Measurements from ENCODE around the gene TBC1D2. TPM values are rescaled to one million over a fixed set of nuclear protein-coding genes. Genes with fewer than 3 reads are reported as not detected.
"Not testable (repeated sequence)": the region's sequence is repeated elsewhere in the genome, so short reads cannot be mapped to it uniquely, and the experiment has no call there.

The TBC1D2 gene
- total RNA-seq, 4 donors from 2014 or later = 37.7 to 109 (median 55.8) TPM

GRCh38 chr9:98275159-98275558 lies 19.7 kb upstream of the TBC1D2 start:
- 81 to 95% methylated on average over 2 of the region's 2 CpGs for WGBS, 2 donors (ENCODE audit: low coverage in 1 of 2)
- in situ Hi-C loops (cut with MboI; ENCODE audit: low pct_ligation_motif_present in 1 of 4, low pct_unique_long_range_greater_than_20kb in 1 of 4, low sequenced_read_pairs in 3 of 4) = loop anchor here in 1 of 4 donors (25.0 kb wide), 1 partner anchor 563 kb away; no protein-coding TSS in a partner anchor

GRCh38 chr9:98272083-98272482 lies 16.6 kb upstream of the TBC1D2 start:
- in situ Hi-C loops (cut with MboI; ENCODE audit: low pct_ligation_motif_present in 1 of 4, low pct_unique_long_range_greater_than_20kb in 1 of 4, low sequenced_read_pairs in 3 of 4) = loop anchor here in 3 of 4 donors (25.0 kb wide), 3 partner anchors 185 to 560 kb away; partner anchors contain the start of gene TRMO (in 2 of the 3)
- Histone ChIP-seq H3K4me1 (no peaks in the 10 kb centered on the region), H3K4me3 (no peak overlapping the region), H3K27ac (no peak overlapping the region), H3K36me3 (no peaks in the 10 kb centered on the region), H3K9me3 (no peaks in the 10 kb centered on the region), H3K27me3 (peaks cover 18% of the 10 kb centered on the region)
- WGBS, 2 donors (ENCODE audit: low coverage in 1 of 2) = 92 to 93% methylated on average over 3 of the region's 3 CpGs
- TF ChIP-seq POLR2A (IDR thresholded peaks at IDR 0.05) (no peak), EP300 (IDR thresholded peaks at IDR 0.05; ENCODE audit: low read depth) (no peak), POLR2AphosphoS5 (IDR thresholded peaks at IDR 0.05) (no peak), CTCF (IDR thresholded peaks at IDR 0.05) (no peak)
- DNase-seq = no peak
- intact Hi-C loops (cut with DNase I; ENCODE audit: low total_unique reads) = no loop called here

More at GRCh38 chr9:98275159-98275558, 19.7 kb upstream of the TBC1D2 start:
- H3K27ac ChIP-seq = no peak overlapping the region
- no peaks in the 10 kb centered on the region for H3K9me3 ChIP-seq
- TF ChIP-seq CTCF (IDR thresholded peaks at IDR 0.05) = no peak
- no peak for TF ChIP-seq EP300 (IDR thresholded peaks at IDR 0.05; ENCODE audit: low read depth)
- TF ChIP-seq POLR2AphosphoS5 (IDR thresholded peaks at IDR 0.05) = no peak
- peaks cover 32% of the 10 kb centered on the region for H3K27me3 ChIP-seq
- DNase-seq = no peak
- no peak overlapping the region for H3K4me3 ChIP-seq
- no peaks in the 10 kb centered on the region for H3K4me1 ChIP-seq
- intact Hi-C loops (cut with DNase I; ENCODE audit: low total_unique reads) = no loop called here
- no peaks in the 10 kb centered on the region for H3K36me3 ChIP-seq

- TF ChIP-seq POLR2A (IDR thresholded peaks at IDR 0.05) (no peak), EP300 (IDR thresholded peaks at IDR 0.05; ENCODE audit: low read depth) (no peak), CTCF (IDR thresholded peaks at IDR 0.05) (no peak), POLR2AphosphoS5 (IDR thresholded peaks at IDR 0.05) (no peak)
- WGBS, 2 donors (ENCODE audit: low coverage in 1 of 2) = 52% methylated on average over 3 of the region's 3 CpGs; no CpG with 5 or more reads in 1 of the 2 donors
- in situ Hi-C loops (cut with MboI; ENCODE audit: low pct_ligation_motif_present in 1 of 4, low pct_unique_long_range_greater_than_20kb in 1 of 4, low sequenced_read_pairs in 3 of 4) (loop anchor here in 3 of 4 donors (25.0 kb wide), 3 partner anchors 184 to 559 kb away; partner anchors contain the start of gene TRMO (in 2 of the 3)), intact Hi-C loops (cut with DNase I; ENCODE audit: low total_unique reads) (no loop called here)
- peaks cover 14% of the 10 kb centered on the region for H3K27me3 ChIP-seq
- no peaks in the 10 kb centered on the region for H3K4me1 ChIP-seq
- no peak for DNase-seq
- H3K27ac ChIP-seq = no peak overlapping the region
- H3K36me3 ChIP-seq = no peaks in the 10 kb centered on the region
- no peaks in the 10 kb centered on the region for H3K9me3 ChIP-seq
- H3K4me3 ChIP-seq = no peak overlapping the region
Measured at GRCh38 chr9:98271479-98271878, 16.0 kb upstream of the TBC1D2 start.

GRCh38 chr9:98270284-98270683 lies 14.8 kb upstream of the TBC1D2 start:
- H3K9me3 ChIP-seq; H3K4me1 ChIP-seq; H3K4me3 ChIP-seq; H3K27ac ChIP-seq; intact Hi-C loops (cut with DNase I; ENCODE audit: low total_unique reads); H3K36me3 ChIP-seq; H3K27me3 ChIP-seq; DNase-seq: not testable (repeated sequence)
- WGBS, 2 donors (ENCODE audit: low coverage in 1 of 2) = 40 to 77% methylated on average over 1 to 11 of the region's 11 CpGs
- in situ Hi-C loops (cut with MboI; ENCODE audit: low pct_ligation_motif_present in 1 of 4, low pct_unique_long_range_greater_than_20kb in 1 of 4, low sequenced_read_pairs in 3 of 4) = loop anchor here in 3 of 4 donors (25.0 kb wide), 3 partner anchors 183 to 558 kb away; partner anchors contain the start of gene TRMO (in 2 of the 3)

GRCh38 chr9:98269652-98270051 lies 14.2 kb upstream of the TBC1D2 start:
- DNase-seq; intact Hi-C loops (cut with DNase I; ENCODE audit: low total_unique reads); H3K9me3 ChIP-seq; H3K27ac ChIP-seq; H3K4me3 ChIP-seq; H3K27me3 ChIP-seq; H3K4me1 ChIP-seq; H3K36me3 ChIP-seq: not testable (repeated sequence)
- WGBS, 2 donors (ENCODE audit: low coverage in 1 of 2) = 59 to 62% methylated on average over 8 to 10 of the region's 10 CpGs
- in situ Hi-C loops (cut with MboI; ENCODE audit: low pct_ligation_motif_present in 1 of 4, low pct_unique_long_range_greater_than_20kb in 1 of 4, low sequenced_read_pairs in 3 of 4) = loop anchor here (10.0 to 25.0 kb wide), 5 partner anchors 65 to 557 kb away; partner anchors contain the start of gene TRMO (in 2 of the 4)

- H3K9me3 ChIP-seq; H3K27me3 ChIP-seq; intact Hi-C loops (cut with DNase I; ENCODE audit: low total_unique reads); DNase-seq; H3K4me3 ChIP-seq; H3K4me1 ChIP-seq; H3K36me3 ChIP-seq; H3K27ac ChIP-seq: not testable (repeated sequence)
- WGBS, 2 donors (ENCODE audit: low coverage in 1 of 2) = 79 to 83% methylated on average over 8 of the region's 8 CpGs
- in situ Hi-C loops (cut with MboI; ENCODE audit: low pct_ligation_motif_present in 1 of 4, low pct_unique_long_range_greater_than_20kb in 1 of 4, low sequenced_read_pairs in 3 of 4) = loop anchor here (10.0 to 25.0 kb wide), 5 partner anchors 63 to 555 kb away; partner anchors contain the start of gene TRMO (in 2 of the 4)
Measured at GRCh38 chr9:98267556-98267955, 12.1 kb upstream of the TBC1D2 start.

Data from transverse colon (tissue), 4 donors.